Peyer's patch (tissue), 4 donors: ENCODE results near the gene SYNE2. TPM values are rescaled to one million over a fixed set of nuclear protein-coding genes. Genes with fewer than 3 reads are reported as not detected.
"Not testable (repeated sequence)": the region's sequence is repeated elsewhere in the genome, so short reads cannot be mapped to it uniquely, and the experiment has no call there.

Source experiments
- DNase-seq, 3 donors: peaks; one replicate each; pipeline ENCODE4 v3.0.0-alpha.2; 2017 to 2019
- H3K27ac ChIP-seq, 4 donors: fragments of 200-600 bp; sonication (generic); one replicate each; pipeline ENCODE4 v1.5.1; 2016 to 2019
- H3K27me3 ChIP-seq, 2 donors: fragments of 200-600 bp; sonication (generic); one replicate each; pipeline ENCODE4 v1.5.1; 2019
- H3K36me3 ChIP-seq, 3 donors: fragments of 200-600 bp; sonication (generic); one replicate each; pipeline ENCODE4 v1.5.1; 2016 to 2019
- H3K4me1 ChIP-seq, 4 donors: fragments of 200-600 bp; sonication (generic); one replicate each; pipeline ENCODE4 v1.5.1; 2016 to 2019
- H3K4me3 ChIP-seq, 4 donors: fragments of 200-600 bp; sonication (generic); 1 replicate in 3 of 4; 2 replicates in 1 of 4; pipeline ENCODE4 v1.5.1; 2016 to 2019; ENCODE audit warnings: mild to moderate bottlenecking in 1 of 4
- H3K9me3 ChIP-seq, 4 donors: fragments of 200-600 bp; sonication (generic); one replicate each; pipeline ENCODE4 v1.5.1; 2016 to 2019; ENCODE audit warnings: mild to moderate bottlenecking in 1 of 4
- POLR2A ChIP-seq, 2 donors: fragments of 450-650 bp; IDR thresholded peaks; one replicate each; pipeline ENCODE4 v1.5.1; 2017; ENCODE audit warnings: antibody characterized with exemption in 2 of 2, mild to moderate bottlenecking in 2 of 2, moderate library complexity in 2 of 2
- total RNA-seq, 4 donors: library from RNA; depleted of rRNA; stranded (reverse); fragments of >200 nt; gene quantifications; one replicate each; pipeline ENCODE4 v1.1.0, GENCODE V29; 2016
- TF ChIP-seq, protein P1 (sequence below), 6 experiments: fragments of 450-650 bp in 4 of 6; fragments of 200-600 bp in 2 of 6; sonication (generic) in 1 of 6; IDR thresholded peaks; one replicate each; pipeline ENCODE4 v1.5.1; 2017 to 2019; ENCODE audit warnings: antibody characterized with exemption in 6 of 6, mild to moderate bottlenecking in 3 of 6, moderate library complexity in 1 of 6

The SYNE2 gene
- total RNA-seq, 4 donors from 2014 or later, result 106 to 243 (median 153) TPM

DNA sequence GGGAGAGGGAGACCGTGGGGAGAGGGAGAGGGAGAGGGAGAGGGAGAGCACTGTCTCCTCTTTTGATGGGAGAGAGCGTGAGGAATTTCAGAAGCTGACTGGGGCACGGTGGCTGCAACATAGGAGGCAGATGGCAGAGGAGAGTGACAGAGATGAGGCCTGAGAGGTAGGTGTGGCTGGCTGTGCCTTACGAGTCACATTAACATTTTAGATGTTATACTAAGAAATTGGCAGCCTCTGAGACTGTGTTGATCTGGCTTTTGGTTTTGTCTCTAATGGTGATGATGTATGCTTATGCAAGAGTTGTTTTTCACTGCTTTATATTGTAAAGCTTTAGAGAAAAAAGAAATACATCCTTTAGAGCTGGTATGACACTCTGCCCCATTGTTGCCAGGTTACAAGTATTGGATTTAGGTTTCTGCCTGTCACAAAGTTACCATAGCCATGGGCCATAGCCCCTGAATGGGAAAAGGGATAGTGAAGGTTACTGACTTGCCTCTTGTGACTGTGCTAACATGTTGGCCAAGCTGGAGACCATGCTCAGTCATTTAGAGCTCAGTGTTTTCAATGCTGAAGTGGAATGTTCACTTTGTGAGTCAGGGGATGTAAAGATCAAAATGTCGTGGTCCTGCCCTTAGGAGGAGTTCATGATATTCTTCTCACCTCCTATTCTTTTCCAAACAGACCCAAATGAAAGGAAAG, 186.2 kb downstream of the SYNE2 start:
- H3K4me3 ChIP-seq, result no peak overlapping the region
- H3K9me3 ChIP-seq, result no peaks in the 10 kb centered on the region
- no peaks in the 10 kb centered on the region for H3K4me1 ChIP-seq
- H3K27me3 ChIP-seq, result no peaks in the 10 kb centered on the region
- TF ChIP-seq, protein P1, sequence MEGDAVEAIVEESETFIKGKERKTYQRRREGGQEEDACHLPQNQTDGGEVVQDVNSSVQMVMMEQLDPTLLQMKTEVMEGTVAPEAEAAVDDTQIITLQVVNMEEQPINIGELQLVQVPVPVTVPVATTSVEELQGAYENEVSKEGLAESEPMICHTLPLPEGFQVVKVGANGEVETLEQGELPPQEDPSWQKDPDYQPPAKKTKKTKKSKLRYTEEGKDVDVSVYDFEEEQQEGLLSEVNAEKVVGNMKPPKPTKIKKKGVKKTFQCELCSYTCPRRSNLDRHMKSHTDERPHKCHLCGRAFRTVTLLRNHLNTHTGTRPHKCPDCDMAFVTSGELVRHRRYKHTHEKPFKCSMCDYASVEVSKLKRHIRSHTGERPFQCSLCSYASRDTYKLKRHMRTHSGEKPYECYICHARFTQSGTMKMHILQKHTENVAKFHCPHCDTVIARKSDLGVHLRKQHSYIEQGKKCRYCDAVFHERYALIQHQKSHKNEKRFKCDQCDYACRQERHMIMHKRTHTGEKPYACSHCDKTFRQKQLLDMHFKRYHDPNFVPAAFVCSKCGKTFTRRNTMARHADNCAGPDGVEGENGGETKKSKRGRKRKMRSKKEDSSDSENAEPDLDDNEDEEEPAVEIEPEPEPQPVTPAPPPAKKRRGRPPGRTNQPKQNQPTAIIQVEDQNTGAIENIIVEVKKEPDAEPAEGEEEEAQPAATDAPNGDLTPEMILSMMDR (IDR thresholded peaks at IDR 0.05), result no peak
- TF ChIP-seq POLR2A (IDR thresholded peaks at IDR 0.05), result no peak
- no peak for DNase-seq
- H3K36me3 ChIP-seq, result no peaks in the 10 kb centered on the region
- H3K27ac ChIP-seq, result no peak overlapping the region

DNA sequence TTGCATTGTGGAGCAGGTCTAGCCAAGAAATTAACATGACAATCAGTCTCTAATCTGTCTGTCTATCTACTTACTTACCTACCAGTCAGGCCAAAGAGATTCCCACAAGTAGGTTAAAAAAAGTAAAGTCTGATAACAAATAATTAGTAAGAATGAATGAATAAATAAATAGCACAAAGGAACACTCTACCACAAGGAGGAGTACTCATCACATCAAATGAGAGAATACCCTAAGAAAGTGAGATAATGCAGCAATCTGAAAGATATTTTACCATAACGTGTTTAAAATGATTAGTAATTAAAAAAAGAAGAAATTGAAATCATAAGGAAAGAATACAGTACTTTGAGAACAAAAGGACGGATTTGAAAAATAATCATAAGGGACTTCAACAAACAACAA, 187.2 kb downstream of the SYNE2 start:
- no peaks in the 10 kb centered on the region for H3K36me3 ChIP-seq
- H3K27ac ChIP-seq, result no peak overlapping the region
- TF ChIP-seq, protein P1 (IDR thresholded peaks at IDR 0.05), result peak in 1 of 6 experiments; percentile 3
- no peak for TF ChIP-seq POLR2A (IDR thresholded peaks at IDR 0.05)
- H3K4me3 ChIP-seq, result no peak overlapping the region
- H3K9me3 ChIP-seq, result no peaks in the 10 kb centered on the region
- no peak for DNase-seq
- no peaks in the 10 kb centered on the region for H3K4me1 ChIP-seq
- H3K27me3 ChIP-seq, result no peaks in the 10 kb centered on the region

DNA sequence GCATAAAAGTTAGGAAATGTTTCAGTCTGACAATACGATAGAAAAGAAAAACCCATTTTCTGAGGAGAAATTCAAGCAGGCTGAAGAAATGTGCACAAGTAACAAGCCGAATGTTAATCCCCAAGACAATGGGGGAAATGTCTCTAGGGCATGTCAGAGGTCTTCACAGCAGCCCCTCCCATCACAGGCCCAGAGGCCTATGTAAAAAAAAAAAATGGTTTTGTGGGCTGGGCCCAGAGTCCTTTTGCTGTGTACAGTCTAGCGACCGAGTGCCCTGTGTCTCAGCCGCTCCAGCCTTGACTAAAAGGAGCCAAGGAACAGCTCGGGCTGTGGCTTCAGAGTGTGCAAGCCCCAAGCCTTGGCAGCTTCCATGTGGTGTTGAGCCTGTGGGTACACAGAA, 190.5 kb downstream of the SYNE2 start:
- not testable (repeated sequence) for H3K27ac ChIP-seq, H3K36me3 ChIP-seq, H3K4me1 ChIP-seq, H3K4me3 ChIP-seq, DNase-seq, H3K27me3 ChIP-seq, H3K9me3 ChIP-seq

DNA sequence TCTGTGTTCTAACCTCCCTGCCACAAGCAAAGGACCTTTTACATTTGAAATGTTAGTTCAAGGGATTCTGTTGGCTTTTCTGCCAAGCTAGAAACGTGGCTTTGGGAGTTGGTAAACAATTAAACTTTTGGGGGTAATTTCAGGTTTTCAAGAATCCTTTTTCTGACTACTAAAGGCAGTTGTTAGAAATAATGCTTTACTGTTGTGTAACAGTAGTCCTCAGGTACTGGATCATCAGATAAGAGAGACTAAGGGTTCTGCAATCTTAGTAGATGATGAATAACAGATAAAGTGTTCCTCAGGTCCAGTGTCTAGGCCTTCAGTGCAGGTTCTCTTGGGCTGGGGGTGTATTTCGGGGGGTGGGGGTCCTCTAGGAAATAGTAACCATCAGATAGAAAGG, 192.3 kb downstream of the SYNE2 start:
- no peak for TF ChIP-seq POLR2A (IDR thresholded peaks at IDR 0.05)
- TF ChIP-seq, protein P1 (IDR thresholded peaks at IDR 0.05), result no peak
- H3K9me3 ChIP-seq, result no peaks in the 10 kb centered on the region
- no peak overlapping the region for H3K4me3 ChIP-seq
- H3K27ac ChIP-seq, result no peak overlapping the region
- H3K27me3 ChIP-seq, result no peaks in the 10 kb centered on the region
- H3K36me3 ChIP-seq, result peaks cover 0 to 8% (median 0%) of the 10 kb centered on the region in 3 donors
- H3K4me1 ChIP-seq, result no peaks in the 10 kb centered on the region
- DNase-seq, result no peak

DNA sequence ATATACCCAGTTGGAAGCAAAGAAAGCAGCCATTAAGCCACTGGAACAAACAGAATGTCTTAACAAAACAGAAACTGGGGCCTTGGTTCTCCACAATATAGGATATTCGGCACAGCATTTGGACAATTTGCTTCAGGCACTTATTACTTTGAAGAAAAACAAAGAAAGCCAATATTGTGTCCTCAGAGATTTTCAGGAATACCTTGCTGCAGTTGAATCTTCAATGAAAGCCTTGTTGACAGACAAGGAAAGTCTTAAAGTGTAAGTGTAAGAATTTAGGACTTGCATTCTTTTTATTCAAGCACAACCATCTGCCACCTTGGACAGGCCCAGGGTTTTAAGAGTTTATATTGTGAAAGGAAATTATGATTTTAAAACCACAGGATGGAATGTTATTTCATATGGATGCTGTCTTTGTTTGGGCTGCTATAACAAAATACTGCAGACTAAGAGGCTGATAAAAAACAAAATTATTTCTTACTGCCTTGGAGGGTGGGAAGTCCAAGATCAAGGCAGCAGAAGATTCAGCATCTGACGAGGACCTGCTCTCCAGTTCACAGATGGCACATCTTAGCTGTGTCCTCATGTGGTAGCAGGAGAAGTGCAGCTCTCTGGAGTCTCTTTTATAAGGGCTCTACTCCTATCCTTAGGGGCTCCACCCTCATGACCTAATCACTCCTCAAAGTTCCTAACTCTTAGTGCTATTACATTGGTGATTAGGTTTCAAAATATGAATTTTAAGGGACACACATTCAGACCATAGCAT, 197.0 kb downstream of the SYNE2 start:
- no peak overlapping the region for H3K27ac ChIP-seq
- H3K27me3 ChIP-seq, result no peaks in the 10 kb centered on the region
- DNase-seq, result no peak
- no peaks in the 10 kb centered on the region for H3K9me3 ChIP-seq
- H3K4me3 ChIP-seq, result no peak overlapping the region
- H3K36me3 ChIP-seq, result peaks cover 0 to 23% (median 0%) of the 10 kb centered on the region in 3 donors
- TF ChIP-seq, protein P1 (IDR thresholded peaks at IDR 0.05), result no peak
- no peak for TF ChIP-seq POLR2A (IDR thresholded peaks at IDR 0.05)
- H3K4me1 ChIP-seq, result no peaks in the 10 kb centered on the region
